Measurements from ENCODE around the gene RIC8A. TPM values are rescaled to one million over a fixed set of nuclear protein-coding genes. Genes with fewer than 3 reads are reported as not detected.

Gene RIC8A
- polyA plus RNA-seq, 2 of the 4 experiments (the other 2 are of a cell fraction), result 82.0 to 101 TPM

GRCh38 chr11:261624-262023 is 54.1 kb downstream of the RIC8A start:
- ATAC-seq, result no peak
- 74% methylated on average over 4 of the region's 4 CpGs for WGBS (ENCODE audit: missing lambda C conversion rate)
- TF ChIP-seq RCOR1 (IDR thresholded peaks at IDR 0.05; ENCODE audit: low read depth, low read length), result no peak
- TF ChIP-seq CBX8 (IDR thresholded peaks at IDR 0.05), result no peak
- no peak for TF ChIP-seq RAD21 (conservative IDR thresholded peaks at IDR 0.05 in 1 of 2, IDR thresholded peaks at IDR 0.05 in 1 of 2)
- TF ChIP-seq CHD2 (IDR thresholded peaks at IDR 0.05; ENCODE audit: low read length, partially characterized antibody), result no peak
- no peak for TF ChIP-seq ZC3H11A (IDR thresholded peaks at IDR 0.05)
- TF ChIP-seq NR3C1 (IDR thresholded peaks at IDR 0.05), result no peak
- no peak for TF ChIP-seq PHF8 (IDR thresholded peaks at IDR 0.05; ENCODE audit: borderline replicate concordance, low read depth)
- no peak for TF ChIP-seq PBX3 (IDR thresholded peaks at IDR 0.05)
- TF ChIP-seq MAZ (IDR thresholded peaks at IDR 0.05; ENCODE audit: borderline replicate concordance, low read depth, low read length), result no peak
- no peak for TF ChIP-seq CHD4 (IDR thresholded peaks at IDR 0.05; ENCODE audit: borderline replicate concordance)
- TF ChIP-seq ESRRA (IDR thresholded peaks at IDR 0.05; ENCODE audit: borderline replicate concordance, low read length), result no peak
- no peak for TF ChIP-seq USF2 (IDR thresholded peaks at IDR 0.05)
- no peak for TF ChIP-seq MAFK (IDR thresholded peaks at IDR 0.05; ENCODE audit: partially characterized antibody)
- no peak for TF ChIP-seq BHLHE40 (IDR thresholded peaks at IDR 0.05; ENCODE audit: low read depth, low read length)
- TF ChIP-seq HDAC2 (IDR thresholded peaks at IDR 0.05), result no peak
- no peak for TF ChIP-seq HOXA7 (CRISPR knock-in tag; IDR thresholded peaks at IDR 0.05)
- TF ChIP-seq ZFP36 (IDR thresholded peaks at IDR 0.05; ENCODE audit: borderline replicate concordance, partially characterized antibody), result no peak
- no peak for TF ChIP-seq CBX2 (IDR thresholded peaks at IDR 0.05; ENCODE audit: borderline replicate concordance, low read depth)
- no peak for TF ChIP-seq HEYL (CRISPR knock-in tag; IDR thresholded peaks at IDR 0.05)
- no peak for TF ChIP-seq FOXS1 (CRISPR knock-in tag; IDR thresholded peaks at IDR 0.05)
- Histone ChIP-seq H3K9me3 (peaks cover 8% of the 10 kb centered on the region; the same call in 2 of the 3 replicates), H3K4me2 (no peak overlapping the region), H3K4me1 (no peaks in the 10 kb centered on the region), H3K27ac (no peak overlapping the region), H3K4me3 (no peak overlapping the region)
- no peak for FAIRE-seq
- ChIA-PET POLR2A (no interaction called here), CTCF (interaction anchor here (7.2 kb wide), 1 partner anchor 11 kb away, joined by 40 read pairs; no protein-coding TSS in a partner anchor)
- DNase-seq (ENCODE audit: low read depth in 1 of 2, low spot score in 1 of 2), result no peak

Other genes with a start within 250 kb of the RIC8A start
- not detected in 2 replicates for gene SCGB1C1, start 14.6 kb upstream of the RIC8A start, polyA plus RNA-seq (2011; rRNA removed)
- gene SCGB1C1, start 14.6 kb upstream of the RIC8A start, polyA plus RNA-seq (2017; fragmentation: RNase III; extraction: RNeasy Plus Mini Kit Qiagen cat#74134 plus additional on column Dnase treatment), result not detected in 3 replicates
- gene BET1L, start 309 bp upstream of the RIC8A start, polyA plus RNA-seq (2011; rRNA removed), result 44.5 and 54.0 TPM in 2 replicates
- 26.4 to 28.5 TPM (median 28.3 TPM) in 3 replicates for gene BET1L, start 309 bp upstream of the RIC8A start, polyA plus RNA-seq (2017; fragmentation: RNase III; extraction: RNeasy Plus Mini Kit Qiagen cat#74134 plus additional on column Dnase treatment)
- gene SIRT3, start 28.6 kb downstream of the RIC8A start, polyA plus RNA-seq (2011; rRNA removed), result 18.4 and 22.3 TPM in 2 replicates
- gene SIRT3, start 28.6 kb downstream of the RIC8A start, polyA plus RNA-seq (2017; fragmentation: RNase III; extraction: RNeasy Plus Mini Kit Qiagen cat#74134 plus additional on column Dnase treatment), result 19.2 to 20.8 TPM (median 20.3 TPM) in 3 replicates
- 144 and 153 TPM in 2 replicates for gene PSMD13, start 29.3 kb downstream of the RIC8A start, polyA plus RNA-seq (2011; rRNA removed)
- gene PSMD13, start 29.3 kb downstream of the RIC8A start, polyA plus RNA-seq (2017; fragmentation: RNase III; extraction: RNeasy Plus Mini Kit Qiagen cat#74134 plus additional on column Dnase treatment), result 198 to 215 TPM (median 198 TPM) in 3 replicates
- gene NLRP6, start 70.7 kb downstream of the RIC8A start, polyA plus RNA-seq (2011; rRNA removed), result 0.03 TPM in 1 of 2 replicates, not detected in the other
- gene NLRP6, start 70.7 kb downstream of the RIC8A start, polyA plus RNA-seq (2017; fragmentation: RNase III; extraction: RNeasy Plus Mini Kit Qiagen cat#74134 plus additional on column Dnase treatment), result not detected in 3 replicates
- 7.2 and 7.9 TPM in 2 replicates for gene PGGHG, start 81.4 kb downstream of the RIC8A start, polyA plus RNA-seq (2011; rRNA removed)
- gene PGGHG, start 81.4 kb downstream of the RIC8A start, polyA plus RNA-seq (2017; fragmentation: RNase III; extraction: RNeasy Plus Mini Kit Qiagen cat#74134 plus additional on column Dnase treatment), result 12.9 to 19.5 TPM (median 18.3 TPM) in 3 replicates
- not detected in 2 replicates for gene IFITM5, start 91.8 kb downstream of the RIC8A start, polyA plus RNA-seq (2011; rRNA removed)
- not detected in 3 replicates for gene IFITM5, start 91.8 kb downstream of the RIC8A start, polyA plus RNA-seq (2017; fragmentation: RNase III; extraction: RNeasy Plus Mini Kit Qiagen cat#74134 plus additional on column Dnase treatment)
- gene IFITM2, start 100.1 kb downstream of the RIC8A start, polyA plus RNA-seq (2011; rRNA removed), result 36.4 and 61.3 TPM in 2 replicates
- 38.8 to 52.7 TPM (median 43.6 TPM) in 3 replicates for gene IFITM2, start 100.1 kb downstream of the RIC8A start, polyA plus RNA-seq (2017; fragmentation: RNase III; extraction: RNeasy Plus Mini Kit Qiagen cat#74134 plus additional on column Dnase treatment)
- gene IFITM1, start 106.3 kb downstream of the RIC8A start, polyA plus RNA-seq (2011; rRNA removed), result 1.7 and 2.4 TPM in 2 replicates
- gene IFITM1, start 106.3 kb downstream of the RIC8A start, polyA plus RNA-seq (2017; fragmentation: RNase III; extraction: RNeasy Plus Mini Kit Qiagen cat#74134 plus additional on column Dnase treatment), result 0.14 to 0.16 TPM in 2 of 3 replicates, not detected in the other
- gene IFITM3, start 113.2 kb downstream of the RIC8A start, polyA plus RNA-seq (2011; rRNA removed), result 8.6 and 10.8 TPM in 2 replicates
- gene IFITM3, start 113.2 kb downstream of the RIC8A start, polyA plus RNA-seq (2017; fragmentation: RNase III; extraction: RNeasy Plus Mini Kit Qiagen cat#74134 plus additional on column Dnase treatment), result 8.3 to 13.5 TPM (median 11.3 TPM) in 3 replicates
- 5.1 and 5.3 TPM in 2 replicates for gene B4GALNT4, start 161.8 kb downstream of the RIC8A start, polyA plus RNA-seq (2011; rRNA removed)
- gene B4GALNT4, start 161.8 kb downstream of the RIC8A start, polyA plus RNA-seq (2017; fragmentation: RNase III; extraction: RNeasy Plus Mini Kit Qiagen cat#74134 plus additional on column Dnase treatment), result 20.4 to 28.0 TPM (median 27.5 TPM) in 3 replicates
- 12.1 and 13.9 TPM in 2 replicates for gene PKP3, start 186.5 kb downstream of the RIC8A start, polyA plus RNA-seq (2011; rRNA removed)
- gene PKP3, start 186.5 kb downstream of the RIC8A start, polyA plus RNA-seq (2017; fragmentation: RNase III; extraction: RNeasy Plus Mini Kit Qiagen cat#74134 plus additional on column Dnase treatment), result 22.3 to 25.9 TPM (median 23.4 TPM) in 3 replicates
- 27.7 and 27.8 TPM in 2 replicates for gene SIGIRR, start 207.3 kb downstream of the RIC8A start, polyA plus RNA-seq (2011; rRNA removed)
- gene SIGIRR, start 207.3 kb downstream of the RIC8A start, polyA plus RNA-seq (2017; fragmentation: RNase III; extraction: RNeasy Plus Mini Kit Qiagen cat#74134 plus additional on column Dnase treatment), result 56.6 to 66.4 TPM (median 58.6 TPM) in 3 replicates
- 0.66 and 0.70 TPM in 2 replicates for gene ANO9, start 234.3 kb downstream of the RIC8A start, polyA plus RNA-seq (2011; rRNA removed)
- 0.50 to 0.55 TPM (median 0.51 TPM) in 3 replicates for gene ANO9, start 234.3 kb downstream of the RIC8A start, polyA plus RNA-seq (2017; fragmentation: RNase III; extraction: RNeasy Plus Mini Kit Qiagen cat#74134 plus additional on column Dnase treatment)
- gene PTDSS2, start 242.6 kb downstream of the RIC8A start, polyA plus RNA-seq (2011; rRNA removed), result 23.4 and 28.9 TPM in 2 replicates
- gene PTDSS2, start 242.6 kb downstream of the RIC8A start, polyA plus RNA-seq (2017; fragmentation: RNase III; extraction: RNeasy Plus Mini Kit Qiagen cat#74134 plus additional on column Dnase treatment), result 34.3 to 39.4 TPM (median 38.9 TPM) in 3 replicates

All from A549 (cell line).